Activated T-helper 17 cell treated with anti-CD3 and anti-CD28 coated beads, Interleukin-2, amount 50 U/mL, for 72 hours (primary cell): ENCODE data around the gene TMCC1. TPM values are rescaled to one million over a fixed set of nuclear protein-coding genes. Genes with fewer than 3 reads are reported as not detected.
"Not testable (repeated sequence)": the region's sequence is repeated elsewhere in the genome, so short reads cannot be mapped to it uniquely, and the experiment has no call there.

Source experiments
- ATAC-seq: fragments of 150-1000 bp; cut with Tn5 transposase; replicated peaks from 2 replicates; pipeline ENCODE4 v1.10.0; 2021; ENCODE audit warnings: mild to moderate bottlenecking, moderate library complexity
- H3K27ac Mint-ChIP-seq: one replicate; pipeline ENCODE4 v1.8.0; 2022; ENCODE audit warnings: mixed read lengths
- H3K27me3 Mint-ChIP-seq: one replicate; pipeline ENCODE4 v1.8.0; 2022; ENCODE audit warnings: mixed read lengths
- H3K36me3 Mint-ChIP-seq: one replicate; pipeline ENCODE4 v1.8.0; 2022; ENCODE audit warnings: low read depth, mild to moderate bottlenecking, mixed read lengths
- H3K4me1 Mint-ChIP-seq: one replicate; pipeline ENCODE4 v1.8.0; 2022; ENCODE audit warnings: mixed read lengths
- H3K4me3 Mint-ChIP-seq: one replicate; pipeline ENCODE4 v1.8.0; 2022; ENCODE audit warnings: mild to moderate bottlenecking, mixed read lengths
- H3K9me3 Mint-ChIP-seq: one replicate; pipeline ENCODE4 v1.8.0; 2022; ENCODE audit warnings: mixed read lengths
- total RNA-seq, 2 donors: library from RNA; stranded (reverse); gene quantifications; one replicate each; pipeline ENCODE4 v1.2.3, GENCODE V29; 2022

TMCC1 gene
- total RNA-seq, 2 donors from 2014 or later: 16.4 to 19.5 TPM

GRCh38 chr3:129727707-129728106 lies 165.8 kb downstream of the TMCC1 start:
- Mint-ChIP-seq H3K4me3 (no peak overlapping the region), H3K27ac (no peak overlapping the region), H3K9me3 (no peaks in the 10 kb centered on the region), H3K4me1 (no peaks in the 10 kb centered on the region), H3K36me3 (no peaks in the 10 kb centered on the region), H3K27me3 (no peaks in the 10 kb centered on the region)
- no peak for ATAC-seq

- Mint-ChIP-seq H3K27me3 (no peaks in the 10 kb centered on the region), H3K4me1 (no peaks in the 10 kb centered on the region), H3K4me3 (no peak overlapping the region), H3K36me3 (no peaks in the 10 kb centered on the region), H3K9me3 (no peaks in the 10 kb centered on the region), H3K27ac (no peak overlapping the region)
- no peak for ATAC-seq
Observed at GRCh38 chr3:129723558-129724324, 169.8 kb downstream of the TMCC1 start.

- Mint-ChIP-seq H3K9me3 (no peaks in the 10 kb centered on the region), H3K36me3 (no peaks in the 10 kb centered on the region), H3K27me3 (no peaks in the 10 kb centered on the region), H3K4me1 (no peaks in the 10 kb centered on the region), H3K4me3 (no peak overlapping the region), H3K27ac (no peak overlapping the region)
- ATAC-seq: no peak
Observed at GRCh38 chr3:129722527-129722926, 171.0 kb downstream of the TMCC1 start.

GRCh38 chr3:129718201-129718600 lies 175.3 kb downstream of the TMCC1 start:
- ATAC-seq: no peak
- Mint-ChIP-seq H3K36me3 (no peaks in the 10 kb centered on the region), H3K4me1 (no peaks in the 10 kb centered on the region)

DNA sequence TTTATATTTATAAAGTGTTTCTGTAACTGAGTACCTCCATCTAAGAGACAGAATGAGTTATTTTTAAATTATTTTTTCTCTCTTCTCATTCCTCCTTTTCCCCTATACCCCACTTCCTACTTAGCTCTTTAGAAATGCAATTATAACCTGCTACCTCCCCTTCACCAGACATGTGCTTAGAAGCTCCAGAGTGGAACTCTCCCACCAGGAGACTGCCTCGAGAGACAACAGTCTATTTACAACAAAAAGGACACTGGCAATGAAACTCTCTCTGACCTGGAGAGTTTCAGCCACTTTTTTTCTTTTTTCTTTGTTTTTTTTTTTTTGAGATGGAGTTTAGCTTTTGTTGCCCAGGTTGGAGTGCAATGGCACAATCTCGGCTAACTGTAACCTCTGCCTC lies 177.7 kb downstream of the TMCC1 start:
- ATAC-seq: no peak
- Mint-ChIP-seq H3K36me3 (no peaks in the 10 kb centered on the region), H3K4me1 (no peaks in the 10 kb centered on the region), H3K9me3 (no peaks in the 10 kb centered on the region), H3K27ac (no peak overlapping the region), H3K4me3 (no peak overlapping the region), H3K27me3 (no peaks in the 10 kb centered on the region)

More at GRCh38 chr3:129718201-129718600, 175.3 kb downstream of the TMCC1 start:
- H3K4me3 Mint-ChIP-seq: no peak overlapping the region
- no peaks in the 10 kb centered on the region for H3K9me3 Mint-ChIP-seq
- H3K27ac Mint-ChIP-seq: no peak overlapping the region
- H3K27me3 Mint-ChIP-seq: no peaks in the 10 kb centered on the region

GRCh38 chr3:129708328-129708861 lies 185.1 kb downstream of the TMCC1 start:
- H3K27me3 Mint-ChIP-seq: no peaks in the 10 kb centered on the region
- H3K36me3 Mint-ChIP-seq: no peaks in the 10 kb centered on the region
- no peaks in the 10 kb centered on the region for H3K9me3 Mint-ChIP-seq
- no peak for ATAC-seq
- no peak overlapping the region for H3K27ac Mint-ChIP-seq
- no peaks in the 10 kb centered on the region for H3K4me1 Mint-ChIP-seq
- no peak overlapping the region for H3K4me3 Mint-ChIP-seq

GRCh38 chr3:129705274-129705673 lies 188.2 kb downstream of the TMCC1 start:
- H3K36me3 Mint-ChIP-seq: no peaks in the 10 kb centered on the region
- no peaks in the 10 kb centered on the region for H3K4me1 Mint-ChIP-seq
- no peaks in the 10 kb centered on the region for H3K9me3 Mint-ChIP-seq
- H3K27ac Mint-ChIP-seq: no peak overlapping the region
- ATAC-seq: peak; percentile 31
- H3K27me3 Mint-ChIP-seq: no peaks in the 10 kb centered on the region
- no peak overlapping the region for H3K4me3 Mint-ChIP-seq

GRCh38 chr3:129703913-129704312 lies 189.6 kb downstream of the TMCC1 start:
- no peaks in the 10 kb centered on the region for H3K36me3 Mint-ChIP-seq
- H3K9me3 Mint-ChIP-seq: no peaks in the 10 kb centered on the region
- no peak overlapping the region for H3K4me3 Mint-ChIP-seq
- no peaks in the 10 kb centered on the region for H3K4me1 Mint-ChIP-seq
- ATAC-seq: no peak
- no peaks in the 10 kb centered on the region for H3K27me3 Mint-ChIP-seq
- no peak overlapping the region for H3K27ac Mint-ChIP-seq

DNA sequence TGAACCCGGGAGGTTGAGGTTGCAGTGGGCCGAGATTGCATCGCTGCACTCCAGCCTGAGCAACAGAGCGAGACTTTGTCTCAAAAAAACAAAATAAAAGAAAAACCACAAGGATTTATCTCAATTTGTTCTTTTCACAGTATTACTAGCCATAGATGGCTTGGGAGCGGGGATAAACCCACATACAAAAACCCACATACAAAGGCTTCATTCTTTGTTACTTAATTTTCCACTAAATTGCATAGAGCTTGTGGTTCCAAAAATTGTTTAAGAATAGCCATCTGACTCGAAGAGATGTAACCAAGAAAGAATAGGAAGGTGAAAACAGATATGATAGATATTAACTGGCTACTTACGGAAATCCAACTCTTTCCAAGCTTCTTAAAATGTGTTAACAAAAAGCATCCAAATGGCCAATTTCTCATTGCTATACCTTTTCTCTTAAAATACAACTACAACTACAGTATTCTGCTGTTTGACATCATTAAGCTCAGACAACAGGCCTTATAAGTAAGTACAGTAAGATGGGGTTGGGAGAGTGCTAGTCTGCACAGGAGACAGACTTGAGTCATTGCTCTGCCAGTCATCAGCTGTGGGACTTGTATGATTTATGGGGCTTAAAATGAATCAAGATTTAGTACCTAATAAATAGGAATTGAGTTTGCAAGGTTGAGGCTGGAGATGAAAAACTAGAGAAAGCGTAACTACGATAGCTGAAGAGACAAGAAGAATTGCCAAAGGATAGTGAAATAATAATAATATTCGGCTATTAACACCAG lies 190.4 kb downstream of the TMCC1 start:
- no peak overlapping the region for H3K4me3 Mint-ChIP-seq
- H3K4me1 Mint-ChIP-seq: no peaks in the 10 kb centered on the region
- no peak overlapping the region for H3K27ac Mint-ChIP-seq
- no peaks in the 10 kb centered on the region for H3K36me3 Mint-ChIP-seq
- H3K9me3 Mint-ChIP-seq: no peaks in the 10 kb centered on the region
- ATAC-seq: no peak
- no peaks in the 10 kb centered on the region for H3K27me3 Mint-ChIP-seq

- Mint-ChIP-seq H3K4me3 (no peak overlapping the region), H3K27me3 (no peaks in the 10 kb centered on the region), H3K9me3 (no peaks in the 10 kb centered on the region), H3K27ac (no peak overlapping the region), H3K36me3 (no peaks in the 10 kb centered on the region), H3K4me1 (no peaks in the 10 kb centered on the region)
- ATAC-seq: no peak
Observed at GRCh38 chr3:129701161-129701560, 192.3 kb downstream of the TMCC1 start.

DNA sequence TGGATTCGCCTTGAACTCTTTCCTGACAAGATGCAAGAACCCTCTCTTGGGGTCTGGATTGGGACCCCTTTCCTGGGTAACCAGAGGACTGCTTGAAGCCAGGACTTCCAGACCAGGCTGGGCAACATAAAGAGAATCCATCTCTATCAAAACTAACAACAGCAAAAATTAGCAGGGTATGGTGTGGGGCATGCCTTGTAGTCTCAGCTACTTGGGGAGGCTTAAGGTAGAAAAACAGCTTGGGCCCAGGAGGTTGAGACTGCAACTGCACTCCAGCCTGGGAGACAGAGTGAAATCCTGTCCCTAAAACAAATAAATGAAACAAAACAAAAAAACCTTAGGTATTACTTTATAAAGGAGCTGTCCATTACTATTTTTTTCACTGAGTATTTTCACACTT lies 193.9 kb downstream of the TMCC1 start:
- no peak for ATAC-seq
- Mint-ChIP-seq H3K4me3 (no peak overlapping the region), H3K27ac (no peak overlapping the region), H3K36me3 (no peaks in the 10 kb centered on the region), H3K27me3 (no peaks in the 10 kb centered on the region), H3K9me3 (no peaks in the 10 kb centered on the region), H3K4me1 (no peaks in the 10 kb centered on the region)

- ATAC-seq: no peak
- Mint-ChIP-seq H3K27ac (no peak overlapping the region), H3K4me3 (no peak overlapping the region), H3K36me3 (no peaks in the 10 kb centered on the region), H3K4me1 (no peaks in the 10 kb centered on the region), H3K9me3 (no peaks in the 10 kb centered on the region), H3K27me3 (no peaks in the 10 kb centered on the region)
Observed at GRCh38 chr3:129699199-129699598, 194.3 kb downstream of the TMCC1 start.

DNA sequence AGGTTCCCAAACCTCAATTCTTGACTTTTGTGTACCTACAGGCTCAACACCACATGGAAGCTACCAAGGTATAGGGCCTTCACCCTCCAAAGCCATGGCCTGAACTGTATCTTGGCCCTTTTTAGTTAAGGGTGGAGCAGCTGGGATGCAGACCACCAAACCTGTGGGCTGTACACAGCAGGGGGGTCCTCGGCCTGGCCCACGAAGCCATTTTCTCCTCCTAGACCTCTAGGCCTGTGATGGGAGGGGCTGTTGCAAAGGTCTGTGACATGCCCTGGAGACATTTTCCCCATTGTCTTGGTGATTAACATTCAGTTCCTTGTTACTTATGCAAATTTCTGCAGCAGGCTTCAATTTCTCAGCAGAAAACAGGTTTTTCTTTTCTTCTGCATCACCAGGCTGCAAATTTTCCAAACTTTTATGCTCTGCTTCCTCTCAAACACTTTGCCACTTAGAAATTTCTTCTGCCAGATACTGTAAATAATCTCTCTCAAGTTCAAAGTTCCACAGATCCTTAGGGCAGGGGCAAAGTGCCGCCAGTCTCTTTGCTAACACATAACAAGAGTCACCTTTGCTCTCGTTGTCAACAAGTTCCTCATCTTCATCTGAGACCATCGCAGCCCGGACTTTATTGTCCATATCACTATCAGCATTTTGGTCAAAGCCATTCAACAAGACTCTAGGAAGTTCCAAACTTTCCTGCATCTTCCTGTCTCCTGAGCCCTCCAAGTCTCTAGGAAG lies 196.1 kb downstream of the TMCC1 start:
- Mint-ChIP-seq H3K27ac (no peak overlapping the region), H3K36me3 (no peaks in the 10 kb centered on the region), H3K4me3 (no peak overlapping the region), H3K9me3 (no peaks in the 10 kb centered on the region), H3K27me3 (no peaks in the 10 kb centered on the region), H3K4me1 (no peaks in the 10 kb centered on the region)
- ATAC-seq: no peak

DNA sequence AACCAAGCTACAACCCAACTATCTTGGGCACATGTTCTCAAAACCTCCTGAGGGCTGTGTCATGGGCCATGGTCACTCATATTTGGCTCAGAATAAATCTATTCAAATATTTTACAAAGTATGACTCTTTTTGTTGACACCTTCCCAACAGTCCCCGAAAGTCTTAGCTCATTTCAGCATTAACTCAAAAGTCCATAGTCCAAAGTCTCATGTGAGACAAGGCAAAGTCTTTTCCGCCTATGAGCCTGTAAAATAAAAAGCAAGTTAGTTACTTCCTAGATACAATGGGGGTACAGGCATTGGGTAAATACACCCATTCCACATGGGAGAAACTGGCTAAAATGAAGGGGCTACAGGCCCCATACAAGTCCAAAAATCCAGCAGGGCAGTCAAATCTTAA lies 197.1 kb downstream of the TMCC1 start:
- not testable (repeated sequence) for H3K4me1 Mint-ChIP-seq, ATAC-seq

More for the DNA sequence above, 197.1 kb downstream of the TMCC1 start:
- not testable (repeated sequence) for H3K27ac Mint-ChIP-seq, H3K4me3 Mint-ChIP-seq, H3K36me3 Mint-ChIP-seq, H3K27me3 Mint-ChIP-seq, H3K9me3 Mint-ChIP-seq
